HG02870 (cell line): ENCODE measurements around the gene CCM2.

ENCODE experiments used
- ATAC-seq: cut with Tn5 transposase; IDR thresholded peaks from one replicate; pipeline ENCODE4 v1.9.1; 2021; ENCODE audit warnings: mild to moderate bottlenecking, moderate library complexity; ENCODE audit not compliant: unreplicated experiment

CCM2 gene

GRCh38 chr7:45118292-45118691 lies 118.3 kb downstream of the CCM2 start:
- no peak for ATAC-seq

GRCh38 chr7:45118889-45119331 lies 118.9 kb downstream of the CCM2 start:
- no peak for ATAC-seq

GRCh38 chr7:45119550-45119949 lies 119.5 kb downstream of the CCM2 start:
- no peak for ATAC-seq

- ATAC-seq = no peak
These were observed 123.2 kb downstream of the CCM2 start for GRCh38 chr7:45122975-45123860.

GRCh38 chr7:45123913-45124710 lies 124.1 kb downstream of the CCM2 start:
- ATAC-seq = no peak

GRCh38 chr7:45125193-45125904 lies 125.3 kb downstream of the CCM2 start:
- no peak for ATAC-seq
